Measurements from ENCODE around the gene CD44. TPM values are rescaled to one million over a fixed set of nuclear protein-coding genes. Genes with fewer than 3 reads are reported as not detected.

The CD44 gene
- total RNA-seq, 1 donor from 2014 or later: 14.0 TPM

DNA sequence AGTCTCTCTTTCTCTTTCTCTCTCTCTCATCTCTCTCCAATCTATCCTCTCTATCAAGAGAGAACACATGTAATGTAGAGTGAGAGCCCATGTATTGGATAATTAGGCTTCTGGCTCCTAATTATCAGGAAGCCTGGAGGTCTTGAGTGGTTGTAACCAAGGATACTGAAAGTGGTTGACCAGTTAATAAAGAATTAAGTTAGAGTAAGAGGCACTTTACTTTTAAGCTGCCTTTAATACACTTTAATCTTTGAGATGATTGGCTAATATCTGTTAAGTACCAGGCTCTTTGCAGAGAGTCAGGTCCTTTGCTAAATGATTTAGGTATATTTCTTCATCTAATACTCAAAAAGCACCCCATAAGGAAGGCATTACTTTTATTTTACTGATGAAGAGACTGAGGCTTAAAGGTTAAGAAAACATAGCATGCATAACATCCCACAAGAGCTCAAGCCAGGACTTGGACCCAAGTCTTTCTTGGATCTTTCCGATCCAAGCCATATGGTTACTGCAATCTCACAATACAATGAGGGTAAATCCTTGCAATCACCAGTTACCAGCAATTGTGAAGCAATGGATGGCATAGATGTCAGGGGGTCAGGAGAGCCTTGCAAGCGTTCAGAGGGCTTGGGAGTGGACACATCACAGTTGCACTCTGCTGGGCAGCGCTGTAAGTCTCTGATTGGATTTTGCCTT is 22.1 kb downstream of the CD44 start:
- H3K4me1 ChIP-seq: peaks cover 44% of the 10 kb centered on the region
- no peak overlapping the region for H3K4me3 ChIP-seq
- H3K27ac ChIP-seq (replicated peaks): no peak overlapping the region
- no peaks in the 10 kb centered on the region for H3K36me3 ChIP-seq
- TF ChIP-seq, protein P1, sequence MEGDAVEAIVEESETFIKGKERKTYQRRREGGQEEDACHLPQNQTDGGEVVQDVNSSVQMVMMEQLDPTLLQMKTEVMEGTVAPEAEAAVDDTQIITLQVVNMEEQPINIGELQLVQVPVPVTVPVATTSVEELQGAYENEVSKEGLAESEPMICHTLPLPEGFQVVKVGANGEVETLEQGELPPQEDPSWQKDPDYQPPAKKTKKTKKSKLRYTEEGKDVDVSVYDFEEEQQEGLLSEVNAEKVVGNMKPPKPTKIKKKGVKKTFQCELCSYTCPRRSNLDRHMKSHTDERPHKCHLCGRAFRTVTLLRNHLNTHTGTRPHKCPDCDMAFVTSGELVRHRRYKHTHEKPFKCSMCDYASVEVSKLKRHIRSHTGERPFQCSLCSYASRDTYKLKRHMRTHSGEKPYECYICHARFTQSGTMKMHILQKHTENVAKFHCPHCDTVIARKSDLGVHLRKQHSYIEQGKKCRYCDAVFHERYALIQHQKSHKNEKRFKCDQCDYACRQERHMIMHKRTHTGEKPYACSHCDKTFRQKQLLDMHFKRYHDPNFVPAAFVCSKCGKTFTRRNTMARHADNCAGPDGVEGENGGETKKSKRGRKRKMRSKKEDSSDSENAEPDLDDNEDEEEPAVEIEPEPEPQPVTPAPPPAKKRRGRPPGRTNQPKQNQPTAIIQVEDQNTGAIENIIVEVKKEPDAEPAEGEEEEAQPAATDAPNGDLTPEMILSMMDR (IDR thresholded peaks at IDR 0.05; ENCODE audit: borderline replicate concordance): no peak
- no peak for DNase-seq
- no peaks in the 10 kb centered on the region for H3K9me3 ChIP-seq (replicated peaks)
- H3K27me3 ChIP-seq (ENCODE audit: low read depth): no peaks in the 10 kb centered on the region
- intact Hi-C loops (cut with micrococcal nuclease): no loop called here

DNA sequence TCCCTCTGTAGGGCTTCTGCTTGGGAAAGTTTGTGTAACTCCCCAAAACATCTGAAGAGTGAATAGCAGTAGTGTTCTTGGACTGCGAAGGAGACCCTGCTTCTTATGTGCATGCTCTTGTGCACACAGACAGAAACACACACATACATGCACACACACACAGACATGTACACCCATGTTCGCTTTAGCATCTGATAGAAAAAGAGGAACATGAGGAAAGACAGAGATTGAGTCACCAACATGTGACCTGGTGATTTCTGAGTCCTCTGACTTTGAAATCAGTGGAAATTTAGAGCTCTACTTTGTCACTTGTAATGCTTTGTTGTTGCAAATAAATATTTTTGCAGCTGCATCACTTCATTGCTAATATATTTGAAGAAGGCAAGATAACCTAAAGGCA is 23.8 kb downstream of the CD44 start:
- TF ChIP-seq, protein P1 (IDR thresholded peaks at IDR 0.05; ENCODE audit: borderline replicate concordance): no peak
- intact Hi-C loops (cut with micrococcal nuclease): no loop called here
- peaks cover 45% of the 10 kb centered on the region for H3K4me1 ChIP-seq
- H3K36me3 ChIP-seq: no peaks in the 10 kb centered on the region
- H3K27me3 ChIP-seq (ENCODE audit: low read depth): no peaks in the 10 kb centered on the region
- no peaks in the 10 kb centered on the region for H3K9me3 ChIP-seq (replicated peaks)
- DNase-seq: no peak
- H3K4me3 ChIP-seq: no peak overlapping the region
- H3K27ac ChIP-seq (replicated peaks): no peak overlapping the region

DNA sequence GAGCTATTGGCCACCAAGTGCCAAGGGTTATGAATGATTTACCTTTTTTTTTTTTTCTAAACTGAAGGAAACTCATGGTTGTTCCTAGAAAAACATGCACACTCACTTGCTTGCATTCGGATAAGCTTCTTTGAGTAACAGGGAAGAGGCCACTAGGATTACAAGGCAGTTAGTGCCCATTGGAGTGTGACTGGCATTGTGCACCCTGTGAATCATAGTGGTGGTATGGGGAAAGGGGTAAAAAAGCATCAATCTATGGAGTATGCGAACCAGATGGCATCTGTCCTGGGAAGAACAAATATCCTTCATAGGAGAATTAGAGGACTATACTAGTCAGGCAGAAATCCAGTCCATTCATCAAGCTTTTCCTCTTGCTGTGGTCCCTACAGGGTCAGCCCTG is 24.2 kb downstream of the CD44 start:
- Histone ChIP-seq H3K27ac (replicated peaks) (no peak overlapping the region), H3K4me1 (peaks cover 45% of the 10 kb centered on the region), H3K9me3 (replicated peaks) (no peaks in the 10 kb centered on the region), H3K36me3 (no peaks in the 10 kb centered on the region), H3K27me3 (ENCODE audit: low read depth) (no peaks in the 10 kb centered on the region), H3K4me3 (no peak overlapping the region)
- no peak for DNase-seq
- TF ChIP-seq, protein P1 (IDR thresholded peaks at IDR 0.05; ENCODE audit: borderline replicate concordance): no peak
- intact Hi-C loops (cut with micrococcal nuclease): no loop called here

DNA sequence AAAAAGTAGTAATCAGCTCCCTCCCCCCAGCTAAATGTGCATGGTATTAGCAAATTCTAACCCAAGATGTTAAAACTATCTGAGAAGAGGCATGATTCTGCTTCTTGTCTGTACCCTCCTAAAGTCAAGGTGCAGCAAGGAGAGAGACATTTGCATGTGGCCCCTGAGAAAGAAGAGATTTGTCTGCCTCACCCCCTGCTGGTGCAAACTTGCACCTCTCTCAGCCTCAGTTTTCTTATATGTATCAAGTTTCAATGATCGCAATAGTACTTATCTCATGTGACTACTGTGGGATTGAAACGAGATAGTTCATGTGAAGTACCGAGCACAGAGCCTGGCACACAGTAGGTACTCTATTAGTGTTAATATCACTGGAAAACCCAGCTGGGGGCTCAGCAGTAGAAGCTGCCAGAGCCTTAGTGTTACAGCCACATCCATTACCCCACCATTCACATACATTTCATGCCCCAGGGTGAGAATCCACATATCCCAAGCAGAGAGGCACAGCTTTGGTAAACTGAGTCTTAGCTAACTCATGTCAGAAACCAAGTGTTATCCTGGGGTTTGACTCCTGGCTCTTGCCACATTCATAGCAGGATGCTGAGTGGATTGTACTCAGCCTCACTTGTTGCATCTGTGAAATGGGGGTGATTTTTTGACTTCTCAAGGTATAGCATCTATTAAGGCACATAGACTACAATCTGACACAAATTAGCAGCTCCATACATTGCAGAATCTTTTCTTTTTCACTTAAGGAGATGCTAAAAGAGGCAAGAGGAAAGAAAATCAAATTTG is 24.9 kb downstream of the CD44 start:
- TF ChIP-seq, protein P1 (IDR thresholded peaks at IDR 0.05; ENCODE audit: borderline replicate concordance): peak; percentile 20
- H3K9me3 ChIP-seq (replicated peaks): no peaks in the 10 kb centered on the region
- no peaks in the 10 kb centered on the region for H3K36me3 ChIP-seq
- H3K27me3 ChIP-seq (ENCODE audit: low read depth): no peaks in the 10 kb centered on the region
- intact Hi-C loops (cut with micrococcal nuclease): no loop called here
- no peak for DNase-seq
- H3K4me3 ChIP-seq: no peak overlapping the region
- H3K4me1 ChIP-seq: peaks cover 44% of the 10 kb centered on the region
- no peak overlapping the region for H3K27ac ChIP-seq (replicated peaks)

DNA sequence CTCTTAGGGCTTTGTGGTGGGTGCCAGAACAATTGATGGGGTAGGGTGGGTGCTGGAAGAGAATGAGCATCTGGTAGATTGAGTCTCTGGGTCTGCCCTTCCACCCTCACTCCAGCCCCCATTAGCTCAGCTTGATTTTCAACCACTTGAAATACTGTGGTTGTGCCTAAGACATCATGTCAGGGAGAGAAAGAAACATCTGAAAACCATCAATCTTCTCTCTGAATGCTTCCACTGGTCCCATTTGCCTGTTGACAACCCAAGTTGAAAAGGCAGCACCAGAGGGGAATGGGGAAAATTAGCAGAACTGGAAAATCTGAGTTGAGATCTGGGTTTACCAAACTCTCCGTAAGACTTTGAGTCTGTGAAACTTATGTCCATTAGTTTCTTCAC is 26.1 kb downstream of the CD44 start:
- Histone ChIP-seq H3K36me3 (no peaks in the 10 kb centered on the region), H3K27me3 (ENCODE audit: low read depth) (no peaks in the 10 kb centered on the region), H3K9me3 (replicated peaks) (no peaks in the 10 kb centered on the region), H3K4me3 (no peak overlapping the region), H3K27ac (replicated peaks) (no peak overlapping the region), H3K4me1 (peaks cover 37% of the 10 kb centered on the region)
- TF ChIP-seq, protein P1 (IDR thresholded peaks at IDR 0.05; ENCODE audit: borderline replicate concordance): no peak
- intact Hi-C loops (cut with micrococcal nuclease): no loop called here
- DNase-seq: no peak
